ENCODE measurements around the gene ADGRB3.

Gene ADGRB3

DNA sequence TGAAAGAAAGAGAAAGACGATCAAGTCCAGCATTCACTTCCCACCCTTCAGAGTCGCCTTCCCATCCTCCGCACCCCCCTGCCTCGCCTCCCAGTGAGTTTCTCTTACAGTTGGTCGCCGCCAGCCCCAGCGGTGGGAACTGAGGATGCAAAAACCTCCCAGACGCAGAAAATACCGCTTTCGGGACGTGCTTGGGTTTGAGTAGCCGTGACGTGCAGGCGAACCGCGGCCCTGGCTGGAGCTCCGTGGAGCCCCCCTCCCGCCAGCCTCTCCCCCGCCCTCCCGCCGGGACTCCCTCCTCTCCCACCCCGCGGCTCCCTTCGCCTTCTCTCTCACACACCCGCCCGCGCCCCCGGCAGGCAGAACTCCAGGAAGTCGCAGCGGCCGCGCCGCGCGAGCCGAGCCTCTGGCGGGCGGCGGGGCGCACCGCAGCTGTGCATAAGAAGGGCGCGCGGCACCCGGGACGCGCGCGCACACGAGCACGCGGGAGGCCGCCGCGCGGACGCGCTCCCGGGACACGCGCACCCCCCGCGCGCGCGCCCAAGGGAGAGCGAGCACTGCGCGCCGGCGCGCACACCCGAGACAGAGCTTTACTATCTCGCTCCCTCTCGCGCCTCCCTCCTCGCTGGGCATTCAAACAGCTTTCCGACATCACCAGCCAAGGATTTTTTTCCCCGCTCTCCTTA, at the start of gene ADGRB3:
TSS of gene ADGRB3 (plus strand) at position 557 of the 686 bp plus-strand sequence. CDS start 3,394 bp downstream, outside the sequence.
- peak; percentile 52 to 63 for DNase-seq
- TF ChIP-seq GATA1 (IDR thresholded peaks at IDR 0.05; ENCODE audit: low read depth, low read length), result no peak
- TF ChIP-seq POLR2A (IDR thresholded peaks at IDR 0.05; ENCODE audit: low read length), result no peak

DNA sequence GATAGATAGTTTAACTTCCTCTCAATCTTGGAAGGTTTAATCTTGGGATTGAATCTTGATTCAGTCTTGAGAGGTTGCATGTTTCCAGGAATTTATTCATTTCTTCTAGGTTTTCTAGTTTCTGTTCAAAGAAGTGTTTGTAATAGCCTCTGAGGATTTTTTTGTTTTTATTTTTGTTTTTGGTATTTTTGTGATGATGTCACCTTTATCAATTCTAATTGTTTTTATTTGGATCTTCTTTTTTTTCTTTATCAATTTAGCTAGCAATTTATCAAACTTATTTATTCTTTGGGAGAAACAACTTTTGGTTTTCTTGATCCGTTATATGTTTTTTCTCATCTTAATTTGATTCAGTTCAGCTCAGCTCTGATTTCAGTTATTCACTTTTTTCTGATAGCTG, 41.5 kb upstream of the ADGRB3 start:
- no peak for TF ChIP-seq GATA1 (IDR thresholded peaks at IDR 0.05; ENCODE audit: low read depth, low read length)
- no peak for DNase-seq

DNA sequence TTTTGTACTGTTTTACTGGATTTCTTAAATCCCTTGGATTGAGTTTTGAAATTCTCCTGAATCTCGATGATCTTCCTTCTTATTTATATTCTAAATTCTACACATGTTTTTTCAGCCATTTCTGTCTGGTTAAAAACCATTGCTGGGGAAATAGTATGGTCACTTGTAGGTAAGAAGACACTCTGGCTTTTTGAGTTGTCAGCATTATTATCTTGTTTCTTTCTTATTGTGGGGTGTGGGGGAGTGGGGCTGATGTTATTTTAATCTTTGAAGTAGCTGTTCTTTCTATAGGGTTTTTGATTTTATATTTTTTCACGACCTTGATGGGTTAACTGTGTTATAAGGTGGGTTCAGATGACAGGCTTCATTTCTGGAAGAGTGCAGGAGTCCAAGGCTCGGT, 37.4 kb upstream of the ADGRB3 start:
- TF ChIP-seq POLR2A (IDR thresholded peaks at IDR 0.05; ENCODE audit: low read length), result no peak
- no peak for TF ChIP-seq GATA1 (IDR thresholded peaks at IDR 0.05; ENCODE audit: low read depth, low read length)

DNA sequence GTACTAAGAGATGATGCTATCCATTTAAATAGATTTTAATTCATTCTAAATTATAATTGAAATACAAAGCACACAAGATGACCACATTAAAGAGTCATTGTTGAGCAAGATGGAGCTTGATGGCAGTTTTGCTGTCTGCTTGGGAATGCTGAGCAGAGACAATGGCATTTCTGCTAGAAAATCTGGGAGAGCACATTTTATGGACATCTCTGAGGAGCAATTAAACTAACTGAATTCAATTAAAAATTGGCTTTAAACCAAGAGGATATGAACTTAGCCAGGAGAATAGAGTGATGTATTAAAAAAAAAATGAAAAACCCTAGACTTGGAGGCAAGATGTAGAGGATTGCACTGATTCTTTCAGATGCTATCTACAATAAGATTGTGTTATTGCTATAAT, 19.1 kb upstream of the ADGRB3 start:
- TF ChIP-seq POLR2A (IDR thresholded peaks at IDR 0.05; ENCODE audit: low read length) (no peak), GATA1 (IDR thresholded peaks at IDR 0.05; ENCODE audit: low read depth, low read length) (no peak)
- no peak for DNase-seq

More for the DNA sequence above, 37.4 kb upstream of the ADGRB3 start:
- no peak for DNase-seq

DNA sequence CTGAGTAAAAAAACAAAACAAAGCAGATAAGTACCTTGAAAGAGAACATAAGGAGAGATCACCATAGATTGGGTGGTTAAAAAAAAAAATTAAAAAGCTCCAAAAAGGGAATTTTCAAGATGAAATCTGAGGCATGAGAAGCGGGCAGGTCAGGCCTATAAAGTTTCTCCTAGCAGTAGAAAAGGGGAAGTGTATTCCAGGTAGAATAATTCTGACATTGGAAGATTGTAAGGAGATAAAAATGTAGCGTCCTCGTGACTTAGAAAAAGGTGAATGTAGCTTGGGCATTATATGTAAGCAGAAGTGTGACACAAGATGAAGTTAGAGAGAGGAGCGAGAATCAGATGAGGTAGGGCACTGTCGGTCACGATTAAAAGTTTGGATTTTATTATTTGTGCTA, 9.1 kb upstream of the ADGRB3 start:
- no peak for DNase-seq
- TF ChIP-seq POLR2A (IDR thresholded peaks at IDR 0.05; ENCODE audit: low read length) (no peak), GATA1 (IDR thresholded peaks at IDR 0.05; ENCODE audit: low read depth, low read length) (no peak)

DNA sequence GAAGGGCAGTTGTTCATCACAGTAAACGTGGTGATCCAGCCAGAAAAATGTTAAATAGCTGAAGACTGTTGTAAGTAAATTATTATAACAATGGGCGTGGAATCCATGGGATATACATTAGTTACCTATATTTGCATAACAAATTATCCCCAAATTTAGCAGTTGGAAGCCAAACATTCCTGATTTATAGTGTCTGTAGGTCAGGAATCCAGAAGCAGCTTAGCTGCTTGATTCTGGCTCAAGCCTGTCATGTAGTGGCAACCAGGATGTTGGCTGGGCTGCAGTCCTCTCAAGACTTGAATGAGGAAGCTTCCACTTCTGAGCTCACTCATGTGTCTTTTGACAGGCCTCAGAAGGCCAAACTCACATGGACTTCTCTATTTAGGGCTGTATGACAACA, 6.9 kb upstream of the ADGRB3 start:
- DNase-seq, result no peak
- no peak for TF ChIP-seq POLR2A (IDR thresholded peaks at IDR 0.05; ENCODE audit: low read length)

DNA sequence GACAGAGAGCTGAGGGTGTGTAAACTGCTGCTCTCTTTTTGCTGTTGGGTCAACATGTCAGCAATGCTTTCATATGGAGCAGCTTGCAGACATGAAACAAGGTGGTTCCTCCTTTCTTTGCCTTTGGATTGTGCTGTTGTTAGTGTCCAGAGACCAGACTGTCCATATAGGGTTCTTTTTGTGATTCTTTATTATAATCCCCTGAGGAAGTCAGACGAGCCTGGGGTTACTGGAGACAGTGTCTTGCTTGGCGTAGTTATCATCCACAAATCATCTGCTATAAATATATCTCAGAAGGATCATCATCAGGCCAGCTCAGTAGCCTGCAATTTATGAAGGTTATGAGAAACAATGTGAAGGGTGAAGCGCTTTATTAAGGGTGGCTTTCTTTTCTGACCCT, 2.3 kb upstream of the ADGRB3 start:
- TF ChIP-seq POLR2A (IDR thresholded peaks at IDR 0.05; ENCODE audit: low read length) (no peak), GATA1 (IDR thresholded peaks at IDR 0.05; ENCODE audit: low read depth, low read length) (no peak)

DNA sequence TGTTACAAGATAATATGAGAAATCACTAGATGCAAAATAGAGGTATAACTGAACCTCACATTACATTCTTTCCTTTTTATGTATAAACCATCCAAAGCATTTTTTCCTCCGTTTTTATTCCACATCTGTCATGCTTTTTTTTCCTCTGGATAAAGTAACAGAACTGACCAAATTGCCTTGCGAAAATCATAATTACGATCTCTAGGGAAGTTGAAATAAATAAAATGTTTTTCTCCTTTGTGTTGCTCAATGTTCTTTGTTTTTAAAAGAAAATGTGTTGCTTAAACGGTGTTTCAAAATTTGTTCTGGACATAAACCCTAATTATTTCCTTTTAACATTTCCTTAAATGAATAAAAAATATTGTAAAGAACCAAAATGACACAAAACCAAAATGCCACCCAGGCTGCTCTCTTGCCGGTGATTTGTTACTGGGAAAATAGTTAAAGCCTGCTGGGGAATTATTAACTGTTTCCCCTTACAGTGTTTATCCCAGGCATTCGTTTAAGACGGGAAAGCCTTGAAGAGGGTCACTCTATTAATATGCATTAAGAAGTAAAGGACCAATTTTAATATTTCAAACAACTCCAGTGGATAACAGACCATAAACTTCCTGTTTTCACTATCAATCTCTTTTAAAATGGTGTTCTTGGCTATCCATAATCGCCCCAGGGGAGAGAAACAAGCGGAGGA, 1.7 kb upstream of the ADGRB3 start:
- DNase-seq, result no peak
- TF ChIP-seq GATA1 (IDR thresholded peaks at IDR 0.05; ENCODE audit: low read depth, low read length) (no peak), POLR2A (IDR thresholded peaks at IDR 0.05; ENCODE audit: low read length) (no peak)

More for the DNA sequence above, 2.3 kb upstream of the ADGRB3 start:
- DNase-seq, result no peak

DNA sequence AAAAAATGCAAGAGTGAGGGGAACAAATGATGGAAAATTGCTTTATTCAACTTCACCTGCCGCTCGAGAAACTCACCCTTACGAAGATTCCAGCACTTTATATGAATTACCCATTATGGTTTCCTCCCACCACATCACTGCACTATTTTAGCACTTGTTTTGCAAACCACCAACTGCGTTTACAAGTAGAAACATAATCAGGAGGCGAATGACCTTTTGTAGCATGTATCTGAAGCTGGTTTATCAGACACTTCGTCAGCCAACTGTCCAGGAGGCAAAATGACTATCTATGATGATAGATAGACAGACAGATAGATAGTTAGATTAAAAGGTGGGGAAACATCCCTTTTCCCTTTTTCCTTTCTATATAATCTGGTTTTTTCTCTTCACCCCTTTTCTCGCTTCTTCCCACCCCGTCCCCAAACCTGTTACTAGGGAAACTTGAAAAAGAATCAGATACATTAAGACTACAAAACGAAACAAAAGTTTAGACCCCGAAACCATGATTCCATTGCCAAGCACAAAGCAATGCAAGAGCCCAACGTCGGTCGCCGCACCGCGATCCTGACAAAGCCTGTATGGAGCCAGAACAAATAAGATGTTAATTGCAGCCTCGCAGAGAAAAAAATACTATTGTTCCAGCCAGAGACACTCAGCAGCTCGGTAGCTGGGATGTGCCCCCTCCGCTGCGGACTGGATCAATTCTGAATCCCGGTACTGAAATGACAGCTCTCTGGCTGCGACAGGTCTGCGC, 933 bp upstream of the ADGRB3 start:
- no peak for DNase-seq
- no peak for TF ChIP-seq POLR2A (IDR thresholded peaks at IDR 0.05; ENCODE audit: low read length)
- TF ChIP-seq GATA1 (IDR thresholded peaks at IDR 0.05; ENCODE audit: low read depth, low read length), result no peak

DNA sequence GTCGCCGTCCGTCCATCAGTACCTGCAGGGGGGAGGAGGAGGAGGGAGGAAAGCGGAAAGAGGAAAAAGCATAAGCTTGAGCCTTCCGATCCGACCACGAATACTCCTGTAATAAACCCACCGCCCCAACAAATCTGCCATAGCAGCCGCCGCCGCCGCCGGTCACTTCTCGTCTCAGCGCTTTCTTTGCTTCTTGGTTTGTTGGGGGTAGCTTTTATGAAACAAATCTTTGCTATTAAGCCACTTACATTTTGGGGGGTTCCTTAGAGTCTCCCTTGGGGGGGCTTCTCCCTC, 277 bp downstream of the ADGRB3 start:
- DNase-seq, result no peak
- no peak for TF ChIP-seq POLR2A (IDR thresholded peaks at IDR 0.05; ENCODE audit: low read length)
- no peak for TF ChIP-seq GATA1 (IDR thresholded peaks at IDR 0.05; ENCODE audit: low read depth, low read length)

DNA sequence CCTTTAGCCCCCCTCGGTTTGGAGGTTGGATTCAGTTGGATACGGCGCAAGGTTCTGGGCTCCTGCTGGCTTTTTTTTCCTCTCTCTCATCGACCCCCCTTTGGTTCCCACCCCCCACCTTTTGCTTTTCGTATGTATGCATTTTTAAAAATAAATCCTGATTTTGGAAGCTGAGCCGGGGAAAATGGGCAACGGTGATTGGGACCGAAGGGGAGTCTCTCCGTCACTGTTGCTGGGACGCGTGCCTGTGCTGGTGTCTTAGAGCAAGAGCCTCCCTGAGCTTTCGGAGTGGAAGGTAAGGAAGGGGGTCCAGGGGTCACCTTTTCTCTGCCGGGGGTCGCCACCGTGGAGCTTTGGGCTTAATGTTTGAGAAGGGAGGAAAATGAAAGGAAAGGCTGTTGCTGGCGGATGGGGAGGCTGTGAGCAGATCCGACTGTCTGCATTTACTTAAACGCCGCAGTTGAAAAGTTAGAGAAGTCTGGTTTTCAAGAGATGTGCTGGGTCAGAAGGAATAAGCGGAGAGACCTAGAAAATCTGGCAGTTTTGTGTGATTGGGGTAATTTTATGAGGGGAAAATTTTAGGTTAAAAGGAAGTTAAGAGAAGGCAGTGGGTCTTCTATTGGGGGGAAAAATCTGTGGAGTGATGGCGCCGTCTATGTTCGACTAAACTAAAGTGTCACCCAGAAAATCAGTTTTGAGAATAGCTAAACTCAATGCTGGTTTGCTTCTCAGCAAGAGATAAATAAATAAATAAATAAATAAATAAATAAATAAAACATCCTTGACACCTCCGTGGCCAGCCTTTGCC, 828 bp downstream of the ADGRB3 start:
- TF ChIP-seq GATA1 (IDR thresholded peaks at IDR 0.05; ENCODE audit: low read depth, low read length) (no peak), POLR2A (IDR thresholded peaks at IDR 0.05; ENCODE audit: low read length) (no peak)
- DNase-seq, result no peak

DNA sequence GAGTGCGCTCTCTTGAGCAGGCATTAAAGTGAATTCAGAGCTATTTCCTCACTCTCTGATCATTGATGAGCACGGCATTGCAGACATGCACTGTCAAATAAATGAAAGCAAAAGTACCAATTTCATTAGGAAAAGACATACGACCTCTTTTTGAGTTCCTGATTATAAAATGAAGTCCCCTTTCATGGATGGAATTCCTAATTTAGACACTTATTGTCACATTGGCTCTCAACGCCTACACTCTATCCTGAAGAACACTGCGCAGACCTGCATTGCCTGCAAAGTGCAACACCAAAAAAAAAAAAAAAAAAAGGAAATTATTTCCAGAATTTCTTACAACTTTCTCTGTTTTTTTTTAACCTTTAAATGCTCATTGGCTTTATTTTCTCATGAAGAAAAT, 1.6 kb downstream of the ADGRB3 start:
- no peak for DNase-seq
- TF ChIP-seq GATA1 (IDR thresholded peaks at IDR 0.05; ENCODE audit: low read depth, low read length), result no peak
- TF ChIP-seq POLR2A (IDR thresholded peaks at IDR 0.05; ENCODE audit: low read length), result no peak

DNA sequence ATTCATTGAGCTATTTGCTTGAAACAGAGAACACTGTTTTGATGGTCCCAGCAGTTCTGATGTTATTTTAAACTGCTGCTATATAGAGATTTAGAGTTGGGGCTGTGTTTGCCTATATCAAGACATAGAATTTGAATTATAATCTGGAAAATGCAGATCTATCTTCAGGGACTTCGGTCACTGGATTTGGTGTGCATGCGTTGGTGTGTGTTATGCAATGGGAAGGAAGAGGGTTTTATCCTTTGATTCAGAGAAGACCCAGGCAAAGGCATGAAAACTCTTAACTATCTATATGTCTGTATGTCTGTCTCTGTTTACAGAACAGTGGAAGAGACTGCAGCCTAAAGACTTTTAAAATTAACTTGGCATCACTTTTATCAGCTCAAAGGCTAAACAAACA, 2.0 kb downstream of the ADGRB3 start:
- TF ChIP-seq POLR2A (IDR thresholded peaks at IDR 0.05; ENCODE audit: low read length), result no peak
- TF ChIP-seq GATA1 (IDR thresholded peaks at IDR 0.05; ENCODE audit: low read depth, low read length), result no peak
- no peak for DNase-seq

DNA sequence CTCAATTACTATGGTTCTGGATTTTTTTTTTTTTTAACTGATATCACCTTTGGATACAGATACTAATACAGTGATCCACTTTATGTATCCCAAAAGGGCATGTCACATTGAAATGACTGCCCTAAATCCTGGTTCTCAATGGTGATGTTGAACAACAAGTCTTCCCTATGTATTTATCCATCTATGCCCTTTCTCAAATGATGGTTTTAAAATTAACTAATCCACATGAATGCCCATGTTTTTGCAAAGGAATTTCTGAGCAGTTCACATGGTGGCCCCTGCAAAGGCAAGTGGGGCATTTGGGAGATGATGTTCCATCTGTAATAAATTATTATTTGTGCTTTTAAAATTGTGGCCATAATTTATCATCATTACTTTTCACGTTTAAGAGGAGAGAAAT, 2.7 kb downstream of the ADGRB3 start:
- no peak for DNase-seq
- no peak for TF ChIP-seq GATA1 (IDR thresholded peaks at IDR 0.05; ENCODE audit: low read depth, low read length)
- no peak for TF ChIP-seq POLR2A (IDR thresholded peaks at IDR 0.05; ENCODE audit: low read length)
